Cerebellar cortex (tissue), 1 donor: Measurements from ENCODE around the gene EHD1.

Source experiments
- DNase-seq: peaks from one replicate; pipeline ENCODE4 v3.0.0-alpha.2; 2015; ENCODE audit warnings: low spot score

EHD1 gene

DNA sequence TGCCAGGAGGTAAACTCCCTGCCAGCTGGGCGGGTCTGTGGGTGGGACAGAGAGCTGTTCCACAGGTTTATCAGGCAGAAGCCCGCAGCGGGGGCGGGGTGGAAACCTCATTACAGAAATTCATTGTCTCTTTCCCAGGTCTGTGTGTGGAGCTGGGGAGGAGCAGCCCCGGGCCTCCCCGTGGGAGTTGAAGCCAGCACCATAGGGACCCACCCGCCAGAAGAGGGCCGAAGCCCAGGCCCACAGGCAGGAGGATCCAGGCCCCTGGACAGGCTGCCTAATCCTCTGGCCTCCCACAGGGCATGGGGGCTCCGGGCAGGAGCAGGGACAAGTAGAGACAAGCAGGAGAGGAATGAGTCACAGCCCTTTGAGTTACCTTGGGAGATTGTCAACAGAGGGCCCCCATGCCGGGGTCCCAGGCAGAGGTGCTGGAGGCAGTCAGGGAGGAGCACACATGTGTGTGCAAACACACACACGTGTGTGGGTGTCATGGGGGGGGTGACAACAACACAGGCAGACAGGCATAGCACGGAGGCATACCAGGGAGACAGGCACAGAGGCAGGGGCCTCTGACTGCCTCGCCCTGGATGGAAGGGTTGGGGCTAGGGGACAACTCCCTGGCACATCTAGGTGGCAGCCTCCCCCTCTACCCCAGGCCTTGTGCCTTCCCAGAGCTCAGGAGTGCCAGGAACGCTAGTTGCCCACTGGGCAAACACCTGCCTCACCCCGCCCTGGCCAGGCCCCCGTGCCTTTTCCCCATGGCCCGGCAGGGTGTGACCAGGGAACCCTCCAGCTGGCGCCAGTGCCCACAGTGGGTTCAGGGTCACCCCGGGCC lies 35.4 kb downstream of the EHD1 start:
- no peak for DNase-seq

DNA sequence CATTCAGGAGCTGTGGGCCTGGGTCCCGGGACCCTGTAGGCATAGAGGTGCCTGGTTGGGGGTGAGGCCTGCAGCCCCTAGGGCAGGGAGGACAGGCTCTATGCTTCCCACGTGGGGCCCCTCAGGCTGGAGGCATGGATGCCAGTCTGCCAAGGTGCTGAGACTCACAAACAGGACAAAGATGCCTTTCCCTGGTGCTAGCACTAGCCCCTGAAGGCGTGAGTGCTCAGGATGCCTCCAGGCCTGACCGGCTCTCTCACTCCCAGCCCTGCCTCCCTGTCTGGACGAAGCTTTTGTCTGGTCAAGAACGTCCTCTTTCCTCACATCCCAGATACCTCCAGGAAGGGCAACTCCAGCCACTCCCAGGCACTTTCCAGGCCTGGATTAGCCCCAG lies 36.1 kb downstream of the EHD1 start:
- DNase-seq, result no peak

DNA sequence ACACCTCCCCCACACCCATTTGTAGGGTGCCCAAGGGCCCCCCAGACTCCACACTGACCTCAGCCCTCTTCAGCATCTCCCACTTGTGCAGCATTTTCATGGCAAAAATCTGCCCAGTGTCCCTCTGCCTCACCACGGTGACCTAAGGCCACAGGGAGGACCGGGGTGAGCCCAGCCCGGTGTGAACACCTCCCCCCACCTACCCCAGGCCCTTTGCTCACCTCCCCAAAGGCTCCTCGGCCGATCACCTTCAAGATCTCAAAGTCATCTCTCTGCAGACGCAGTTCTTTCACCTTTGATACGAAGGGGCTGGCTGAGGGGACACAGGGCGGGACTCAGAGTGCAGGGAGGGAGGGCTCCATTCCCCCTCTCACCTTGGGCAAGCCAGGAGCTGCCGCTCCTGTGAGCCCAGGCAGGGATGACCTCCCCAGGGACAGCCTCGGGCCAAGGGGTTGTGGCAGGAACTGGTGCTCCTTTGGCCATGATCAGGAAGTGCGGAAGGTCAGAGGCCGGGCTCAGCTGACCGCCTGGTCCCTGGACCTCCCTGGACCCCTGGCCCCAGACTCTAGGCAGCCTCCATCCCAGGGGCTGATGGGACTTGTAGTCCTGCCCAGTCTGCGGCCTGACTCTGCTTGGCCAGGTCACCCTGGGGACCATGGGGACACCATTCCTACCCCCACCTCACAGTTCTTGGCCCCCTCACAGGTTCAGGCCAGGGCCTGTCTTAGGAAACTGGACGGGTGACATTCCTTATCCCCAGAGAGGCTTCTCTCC lies 36.6 kb downstream of the EHD1 start:
- DNase-seq, result no peak

DNA sequence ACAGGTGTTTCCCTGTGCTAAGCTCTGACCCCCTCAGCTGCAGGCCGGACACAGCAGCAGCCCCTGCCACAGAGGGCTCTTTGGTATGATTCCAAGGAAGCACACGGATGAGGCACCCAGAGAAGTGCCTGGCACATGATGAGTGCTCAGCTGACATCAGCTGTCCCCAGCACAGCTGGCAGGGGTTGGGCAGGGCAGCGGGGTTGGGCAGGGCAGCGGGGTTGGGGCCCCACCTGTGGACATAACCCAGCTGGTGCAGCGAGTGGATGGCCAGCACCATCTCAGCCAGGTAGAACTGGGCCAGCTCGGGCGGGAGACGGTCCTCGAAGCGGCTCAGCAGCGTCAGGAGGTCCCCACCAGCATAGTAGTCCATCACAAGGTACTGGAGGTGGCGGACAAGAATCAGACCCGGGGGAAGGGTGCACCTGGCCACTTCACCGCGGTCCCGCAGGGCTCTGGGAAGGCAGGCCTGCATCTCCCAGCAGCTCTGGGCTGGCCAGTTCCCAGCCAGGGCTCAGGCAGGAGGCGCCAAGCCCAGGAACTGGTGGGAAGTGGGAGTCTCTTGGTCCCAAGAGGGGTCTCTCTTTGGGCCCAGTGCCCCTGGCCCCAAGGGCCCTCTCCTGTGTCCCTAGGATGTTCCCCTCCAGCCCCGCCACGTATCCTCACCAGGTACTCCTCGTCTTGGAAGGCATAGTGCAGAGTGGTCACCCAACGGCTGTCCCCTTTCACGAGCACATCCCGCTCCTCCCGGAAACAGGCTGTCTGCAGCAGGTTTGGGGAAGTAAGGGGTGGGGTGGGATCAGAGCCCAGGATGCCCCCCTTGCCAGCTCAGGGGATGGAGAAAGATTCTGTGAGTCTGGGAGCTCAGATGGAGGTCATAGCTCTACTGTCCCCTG lies 38.3 kb downstream of the EHD1 start:
- DNase-seq, result no peak

DNA sequence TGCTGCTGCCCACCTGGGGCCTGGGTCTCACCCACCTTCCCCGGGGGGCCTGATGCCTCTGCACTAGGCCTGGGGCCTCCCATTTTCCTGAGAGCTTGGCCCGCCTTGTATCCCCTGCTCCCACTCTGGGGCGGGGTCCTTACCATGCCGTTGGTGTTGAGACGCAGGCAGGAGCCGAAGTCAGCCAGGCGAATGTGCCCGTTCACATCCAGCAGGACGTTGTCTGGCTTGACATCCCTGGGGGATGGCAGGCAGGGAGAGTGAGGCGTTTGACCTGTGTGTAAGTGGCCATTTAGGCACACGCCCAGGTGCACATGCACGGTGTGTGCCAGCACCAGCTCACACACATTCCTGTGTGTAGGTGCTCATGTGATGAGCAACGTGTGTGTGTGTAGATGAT lies 39.1 kb downstream of the EHD1 start:
- DNase-seq, result no peak

DNA sequence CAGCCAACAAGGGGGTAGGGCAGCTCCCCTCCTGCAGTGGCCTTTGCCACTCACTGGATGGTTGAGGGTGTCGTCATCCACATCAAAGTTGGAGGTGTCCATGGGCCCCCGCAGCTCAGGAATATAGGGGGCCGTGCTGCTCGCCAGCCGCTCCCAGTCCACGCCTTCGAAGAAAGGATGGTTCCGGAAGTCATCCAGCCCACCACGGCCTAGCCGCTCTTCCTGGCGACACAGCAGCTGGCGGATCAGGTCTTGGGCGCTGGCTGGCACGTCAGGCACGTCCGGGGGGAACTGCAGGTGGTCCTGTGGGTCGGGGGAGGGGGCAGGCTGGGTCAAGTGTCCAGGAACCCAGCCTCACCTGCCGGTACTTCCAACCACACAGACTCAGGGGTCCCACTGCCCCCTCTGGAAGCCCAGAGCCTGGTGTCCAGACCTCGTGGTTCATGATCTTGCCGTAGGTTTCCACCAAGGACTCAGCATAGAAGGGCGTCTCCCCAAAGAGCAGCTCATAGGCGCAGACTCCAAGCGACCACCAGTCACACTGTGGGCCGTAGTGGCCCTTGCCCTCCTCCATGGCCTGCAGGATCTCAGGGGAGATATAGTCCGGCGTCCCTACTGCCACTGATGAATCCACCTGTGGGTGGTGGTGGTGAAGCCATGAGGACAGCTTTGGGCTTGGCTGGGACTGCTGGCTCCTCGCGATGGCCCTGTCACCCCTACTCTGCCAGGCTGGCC lies 39.7 kb downstream of the EHD1 start:
- DNase-seq, result no peak

DNA sequence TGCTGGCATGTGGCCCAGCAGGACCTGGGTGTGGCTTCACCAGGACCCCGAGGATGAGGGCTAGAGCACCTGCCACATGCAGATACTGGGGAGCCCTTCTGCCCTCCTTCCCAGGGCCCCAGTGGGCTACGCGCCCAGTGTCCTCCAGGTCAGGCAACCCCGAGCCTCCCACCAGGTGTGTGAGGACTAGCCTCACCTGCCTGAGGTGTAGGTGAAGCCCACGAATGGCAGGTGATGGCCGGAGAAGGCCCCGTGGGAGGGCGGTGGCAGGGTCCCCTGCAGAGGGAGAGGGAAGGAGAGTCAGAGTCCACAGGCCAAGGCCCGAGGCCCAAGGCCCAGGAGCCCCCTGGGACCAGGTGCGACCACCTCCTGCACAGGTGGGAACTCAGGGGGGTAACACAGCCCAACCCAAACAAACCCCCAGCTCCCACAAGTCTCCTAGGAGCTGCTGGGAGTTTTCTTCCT lies 40.5 kb downstream of the EHD1 start:
- no peak for DNase-seq

DNA sequence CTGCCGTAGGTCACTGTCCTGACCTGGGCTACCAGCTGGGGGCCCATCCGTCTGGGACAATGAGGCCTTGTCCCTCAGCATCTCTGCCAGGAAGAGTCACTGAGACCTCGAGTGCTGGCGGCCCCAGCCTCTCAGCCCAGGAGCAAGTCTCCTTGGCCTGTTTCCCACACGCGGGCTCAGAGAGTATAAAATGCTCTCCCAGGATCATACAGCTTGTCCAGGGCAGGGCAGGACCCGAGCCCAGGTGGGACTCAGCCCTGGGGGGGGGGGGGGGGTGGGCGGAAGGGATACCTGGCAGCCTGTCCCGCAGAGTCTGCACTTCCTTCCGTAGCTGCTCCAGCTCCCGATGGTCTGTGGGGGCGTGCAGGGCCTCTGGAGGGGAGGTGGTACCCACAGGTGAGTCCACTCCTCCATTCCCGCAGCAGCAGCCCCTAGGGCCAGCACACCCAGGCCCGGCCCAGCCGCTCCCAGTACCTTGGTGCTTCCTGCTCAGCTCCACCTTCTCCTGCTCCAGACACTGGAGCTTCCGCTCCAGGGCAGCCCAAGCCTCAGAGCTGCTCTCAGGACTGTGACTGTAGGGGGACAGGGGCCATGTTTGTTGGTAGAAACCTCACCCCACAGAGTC lies 41.9 kb downstream of the EHD1 start:
- DNase-seq, result no peak

DNA sequence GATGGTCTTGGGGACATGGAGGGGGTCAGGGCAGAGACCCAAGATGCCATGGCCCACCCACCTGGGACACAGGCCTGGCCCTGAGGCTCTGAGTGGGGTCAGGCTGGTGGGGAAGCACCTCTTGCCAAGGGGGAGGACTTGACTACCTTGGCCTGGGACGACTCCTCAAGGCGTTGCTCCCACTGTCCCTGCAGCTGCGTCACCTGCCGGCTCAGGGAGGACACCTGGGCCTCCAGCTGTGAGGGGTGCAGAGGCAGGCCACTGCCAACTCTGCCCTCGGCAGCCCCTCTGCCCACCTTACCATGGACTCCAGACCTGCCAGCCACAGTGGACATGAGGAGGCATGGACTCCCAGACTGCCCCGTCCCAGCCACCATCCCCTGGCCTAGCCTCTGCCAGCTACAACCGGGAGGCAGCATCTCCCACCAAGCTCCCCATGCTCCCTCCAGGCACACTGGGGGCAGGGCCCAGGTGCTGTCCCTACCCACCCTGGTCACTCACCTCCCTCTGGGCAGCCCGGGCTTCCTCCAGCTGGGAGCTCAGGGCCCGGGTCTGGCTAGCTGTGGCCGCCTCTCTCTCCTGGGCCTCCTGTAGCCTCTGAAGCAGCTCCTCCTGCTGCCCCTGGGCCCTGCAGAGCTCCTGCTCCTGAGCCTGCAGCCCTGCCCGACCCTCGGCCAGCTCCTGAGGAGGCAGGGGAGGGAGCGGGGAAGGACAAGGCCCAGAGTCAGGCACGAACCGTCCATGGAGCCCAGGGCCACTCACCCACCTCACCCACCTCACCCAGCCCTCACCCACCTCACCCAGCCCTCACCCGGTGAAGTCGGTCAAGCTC lies 42.6 kb downstream of the EHD1 start:
- DNase-seq, result no peak

DNA sequence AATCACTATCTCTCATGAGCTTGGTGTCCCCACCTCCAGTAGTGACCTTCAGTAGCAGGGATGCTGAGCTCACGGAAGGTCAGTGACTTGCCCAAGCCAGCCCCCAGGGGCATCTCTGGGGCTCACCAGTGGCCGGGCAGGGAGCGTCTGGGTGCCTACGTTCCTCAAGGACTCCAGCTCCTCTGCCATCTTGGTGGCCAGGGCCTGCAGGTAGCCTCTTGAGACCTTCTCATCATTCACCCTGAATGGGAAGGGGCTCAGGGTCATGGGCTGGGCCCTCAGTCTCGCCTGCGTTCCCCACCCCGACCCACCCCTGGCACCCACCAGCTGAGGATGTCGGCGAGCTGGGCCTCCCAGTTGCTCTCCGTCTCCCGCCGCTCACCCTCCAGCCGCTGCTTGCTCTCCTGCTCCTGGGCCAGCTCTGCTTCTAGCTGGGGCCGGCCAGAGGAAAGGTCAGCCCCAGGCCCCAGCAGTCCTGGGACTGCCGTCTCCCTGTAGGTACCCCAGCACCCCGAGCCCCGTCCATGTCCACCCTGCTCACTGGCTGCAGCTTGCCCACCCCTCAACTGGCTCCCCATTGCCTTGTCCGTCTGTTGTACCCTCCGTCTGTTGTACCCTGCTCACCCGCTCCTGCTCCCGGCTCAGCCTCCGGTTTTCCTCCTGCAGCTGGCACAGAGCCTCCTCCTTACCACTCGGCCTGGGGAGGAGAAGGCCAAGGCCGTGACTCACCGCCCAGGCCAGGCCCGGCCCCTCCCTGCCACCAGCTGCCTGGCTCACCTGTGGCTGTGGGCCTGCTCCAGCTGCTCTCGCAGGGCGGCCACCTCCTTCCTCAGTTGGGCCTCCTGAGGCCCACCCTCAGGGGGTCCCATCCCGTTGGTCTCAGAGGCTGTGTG lies 43.5 kb downstream of the EHD1 start:
- no peak for DNase-seq

DNA sequence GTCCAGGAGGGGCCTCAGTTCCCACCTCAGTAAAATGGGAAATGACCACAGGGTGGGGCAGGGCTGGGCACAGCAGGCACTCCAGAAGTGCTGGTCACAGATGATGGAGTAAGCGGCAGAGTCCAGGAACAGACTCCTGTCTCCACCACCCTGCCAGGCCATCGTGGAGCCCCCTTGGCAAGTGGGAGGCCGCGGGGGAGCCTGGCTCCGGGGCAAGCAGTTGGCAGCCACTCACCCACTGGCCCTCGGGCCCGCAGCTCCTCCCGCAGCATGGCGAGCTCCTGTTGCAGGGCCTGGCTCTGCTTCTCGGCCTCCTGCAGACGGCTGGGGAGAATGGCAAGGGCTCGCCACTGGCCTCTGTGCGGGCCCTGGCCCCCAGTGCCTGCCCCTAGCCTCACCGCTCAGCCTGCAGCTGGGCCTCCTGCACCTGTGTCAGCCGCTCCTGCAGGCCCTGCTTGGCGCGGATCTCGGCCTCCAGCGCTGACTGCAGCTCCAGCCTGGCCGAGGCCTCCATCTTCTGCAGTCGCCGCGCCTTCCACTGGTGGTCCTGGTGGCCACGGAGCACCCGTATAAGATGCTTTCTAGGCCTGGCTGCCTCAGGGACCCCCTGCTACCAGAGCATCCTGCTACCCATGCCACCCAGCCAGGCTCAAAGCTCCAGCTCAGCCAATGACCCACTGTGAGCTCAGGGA lies 44.2 kb downstream of the EHD1 start:
- no peak for DNase-seq

DNA sequence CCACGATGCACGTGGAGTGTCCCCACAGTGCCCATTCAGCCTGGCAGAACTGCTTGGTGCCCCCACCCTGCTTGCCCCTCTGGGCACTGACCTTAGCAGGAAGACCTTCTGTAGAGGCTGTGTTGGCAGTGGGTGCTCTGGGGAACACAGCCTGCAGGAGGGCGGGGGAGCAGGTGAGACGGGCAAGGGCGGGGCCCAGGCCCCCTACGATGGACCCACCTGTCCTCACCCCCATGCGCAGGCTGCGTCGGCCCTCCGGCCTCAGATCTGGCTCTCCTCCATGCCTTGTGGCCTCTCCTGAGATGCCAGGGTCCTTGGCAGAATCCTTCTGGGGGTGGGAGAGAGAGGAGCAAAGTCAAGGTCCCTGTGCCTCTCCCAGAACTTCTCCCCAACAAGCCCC lies 44.9 kb downstream of the EHD1 start:
- no peak for DNase-seq

DNA sequence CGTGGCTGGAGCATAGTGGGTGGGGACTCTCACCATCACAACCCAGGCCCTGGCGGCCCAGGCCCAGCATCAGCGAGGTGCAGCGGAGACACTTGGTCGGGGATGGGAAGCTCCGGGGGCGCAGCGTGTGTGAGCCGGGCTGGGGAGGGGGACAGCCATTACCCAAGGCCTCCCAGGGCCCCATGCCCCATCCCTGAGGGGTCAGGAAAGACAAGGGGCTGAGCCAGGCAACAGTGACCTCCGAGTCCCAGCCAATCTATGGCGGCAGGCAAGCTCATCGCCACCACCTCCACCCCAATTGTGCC lies 45.3 kb downstream of the EHD1 start:
- DNase-seq, result no peak

DNA sequence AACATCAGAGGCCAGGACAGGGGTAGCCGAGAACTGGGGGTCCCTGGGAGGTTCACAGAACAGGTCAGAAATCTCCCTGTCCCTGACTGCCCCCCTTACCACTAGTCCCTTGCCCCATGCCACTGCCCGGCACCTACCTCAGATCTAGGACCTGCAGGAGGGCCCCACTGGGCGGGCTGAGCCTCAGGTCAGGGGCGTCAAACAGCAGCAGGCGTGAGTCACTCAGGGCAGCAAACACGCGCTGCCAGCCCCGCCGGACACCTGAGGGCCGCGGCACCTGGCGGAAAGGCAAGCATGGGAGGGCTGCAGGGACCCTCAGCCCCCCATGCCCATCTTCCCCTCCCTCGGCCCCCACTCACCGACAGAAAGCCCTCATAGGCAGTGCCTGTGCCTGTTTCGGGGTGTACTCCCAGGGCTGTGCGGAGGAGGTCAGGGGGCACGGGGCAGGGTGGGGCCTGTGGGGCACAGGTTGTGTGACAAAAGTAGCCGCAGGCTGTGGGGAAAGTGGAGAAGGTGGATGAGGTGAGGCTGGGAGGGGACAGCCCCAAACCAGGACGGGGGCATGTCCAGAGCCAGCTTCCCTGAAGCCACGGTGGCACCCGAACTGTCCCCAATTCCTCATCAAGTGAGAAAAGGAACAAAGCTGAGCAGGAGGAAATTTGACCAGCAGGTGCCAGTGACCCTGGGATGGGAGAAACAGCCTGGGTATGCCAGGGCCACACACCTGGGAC lies 45.8 kb downstream of the EHD1 start:
- DNase-seq, result no peak

DNA sequence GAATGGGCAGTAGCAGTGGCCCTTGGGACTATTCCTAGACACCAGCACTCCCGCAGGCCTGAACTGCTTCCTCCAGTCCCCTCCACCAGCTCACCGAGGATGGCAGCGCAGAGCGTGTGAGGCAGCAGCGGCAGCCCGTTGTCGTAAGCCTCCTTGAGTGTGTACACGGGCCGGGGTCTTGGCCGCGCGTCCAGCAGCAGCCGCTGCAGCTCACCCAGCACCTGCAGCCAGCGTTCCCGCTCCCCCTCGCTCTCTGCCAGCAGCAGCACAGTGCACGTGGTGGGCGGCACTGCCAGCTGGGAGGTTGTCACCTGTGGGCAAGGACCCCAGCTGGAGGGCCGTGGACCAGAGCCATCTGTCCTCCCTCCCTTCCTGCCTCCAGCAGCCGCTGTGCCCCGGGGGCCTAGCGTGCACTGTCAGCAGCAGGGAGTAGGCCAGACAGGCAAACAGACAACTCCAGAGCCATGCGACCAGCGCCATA lies 47.0 kb downstream of the EHD1 start:
- DNase-seq, result no peak

DNA sequence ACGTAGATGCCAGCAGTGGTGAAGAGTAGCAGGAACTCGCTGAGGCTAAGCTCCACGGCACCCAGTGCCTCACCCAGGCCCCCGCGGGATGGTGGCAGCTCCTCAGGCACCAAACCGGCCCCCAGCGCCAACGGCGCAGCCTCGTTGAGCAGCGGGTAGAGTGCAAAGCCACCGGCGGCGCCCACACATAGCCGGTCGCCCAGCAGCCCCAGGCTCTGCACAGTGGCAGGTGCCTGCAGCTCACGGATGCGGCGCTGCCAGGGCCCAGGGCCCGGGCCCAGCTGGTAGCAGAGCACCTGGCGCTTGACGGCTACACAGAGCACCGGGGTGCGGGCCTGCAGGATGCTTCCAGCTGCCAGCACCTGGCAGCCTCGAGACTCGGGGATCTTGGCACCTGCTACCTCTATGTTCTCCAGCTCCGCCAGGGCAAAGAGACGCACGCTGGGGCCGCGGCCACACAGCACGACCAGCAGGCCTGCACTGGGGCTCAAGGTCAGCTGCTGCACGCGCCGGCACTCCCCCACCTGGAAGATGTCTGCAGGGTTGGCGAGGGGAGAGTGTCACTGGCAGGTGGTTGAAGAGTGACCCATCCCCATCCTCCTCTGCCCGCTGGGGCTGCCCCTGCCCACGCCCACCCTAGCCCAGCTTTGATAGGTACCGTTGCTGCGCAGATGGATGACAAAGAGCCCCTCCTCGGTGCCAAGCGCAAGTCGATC lies 48.7 kb downstream of the EHD1 start:
- DNase-seq, result no peak

DNA sequence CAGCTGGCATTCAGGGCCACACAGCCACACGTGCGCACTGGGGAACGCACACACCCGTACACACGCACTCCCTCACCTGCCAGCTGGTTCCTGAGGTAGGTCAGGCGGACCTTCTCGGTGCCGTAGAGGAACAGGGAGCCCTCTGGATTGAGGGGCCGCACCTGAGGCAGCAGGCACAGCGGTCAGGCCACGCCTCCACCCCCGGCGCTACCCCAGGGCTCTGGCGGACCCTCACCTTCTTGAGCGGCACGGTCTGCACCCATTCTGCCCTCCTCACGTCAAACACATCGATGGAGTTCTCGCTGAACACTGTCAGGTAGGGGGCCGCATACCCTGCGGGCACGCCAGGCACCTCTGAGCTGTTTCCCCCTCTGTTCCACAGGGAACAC lies 51.0 kb downstream of the EHD1 start:
- DNase-seq, result no peak
